Measurements from ENCODE around the gene ACOXL.

Gene ACOXL

GRCh38 chr2:111139637-111140317 lies 407.4 kb downstream of the ACOXL start:
- no peak for DNase-seq (ENCODE audit: low read depth)

GRCh38 chr2:111140815-111141214 lies 408.4 kb downstream of the ACOXL start:
- DNase-seq (ENCODE audit: low read depth) = no peak

GRCh38 chr2:111142101-111142500 lies 409.7 kb downstream of the ACOXL start:
- DNase-seq (ENCODE audit: low read depth) = no peak

- no peak for DNase-seq (ENCODE audit: low read depth)
Observed at GRCh38 chr2:111143107-111143842, 410.9 kb downstream of the ACOXL start.

GRCh38 chr2:111143843-111144198 lies 411.4 kb downstream of the ACOXL start:
- DNase-seq (ENCODE audit: low read depth) = no peak

- no peak for DNase-seq (ENCODE audit: low read depth)
Observed at GRCh38 chr2:111145103-111145760, 412.9 kb downstream of the ACOXL start.

- no peak for DNase-seq (ENCODE audit: low read depth)
Observed at GRCh38 chr2:111145951-111146350, 413.6 kb downstream of the ACOXL start.

- DNase-seq (ENCODE audit: low read depth) = no peak
Observed at GRCh38 chr2:111148225-111148873, 416.0 kb downstream of the ACOXL start.

- no peak for DNase-seq (ENCODE audit: low read depth)
Observed at GRCh38 chr2:111148925-111149324, 416.6 kb downstream of the ACOXL start.

- DNase-seq (ENCODE audit: low read depth) = no peak
Observed at GRCh38 chr2:111149882-111150455, 417.6 kb downstream of the ACOXL start.

GRCh38 chr2:111154758-111155157 lies 422.4 kb downstream of the ACOXL start:
- DNase-seq (ENCODE audit: low read depth) = no peak

GRCh38 chr2:111155610-111156009 lies 423.2 kb downstream of the ACOXL start:
- DNase-seq (ENCODE audit: low read depth) = no peak

- DNase-seq (ENCODE audit: low read depth) = no peak
Observed at GRCh38 chr2:111156529-111156928, 424.2 kb downstream of the ACOXL start.

- no peak for DNase-seq (ENCODE audit: low read depth)
Observed at GRCh38 chr2:111157071-111157661, 424.8 kb downstream of the ACOXL start.

GRCh38 chr2:111157798-111158197 lies 425.4 kb downstream of the ACOXL start:
- no peak for DNase-seq (ENCODE audit: low read depth)

GRCh38 chr2:111159641-111160040 lies 427.3 kb downstream of the ACOXL start:
- DNase-seq (ENCODE audit: low read depth) = no peak

- DNase-seq (ENCODE audit: low read depth) = peak; percentile 34
Observed at GRCh38 chr2:111160758-111161157, 428.4 kb downstream of the ACOXL start.

- DNase-seq (ENCODE audit: low read depth) = no peak
Observed at GRCh38 chr2:111161971-111162370, 429.6 kb downstream of the ACOXL start.

GRCh38 chr2:111162718-111163331 lies 430.5 kb downstream of the ACOXL start:
- no peak for DNase-seq (ENCODE audit: low read depth)

GRCh38 chr2:111164078-111164477 lies 431.7 kb downstream of the ACOXL start:
- DNase-seq (ENCODE audit: low read depth) = no peak

- DNase-seq (ENCODE audit: low read depth) = no peak
Observed at GRCh38 chr2:111165084-111165483, 432.7 kb downstream of the ACOXL start.

GRCh38 chr2:111166115-111166514 lies 433.7 kb downstream of the ACOXL start:
- no peak for DNase-seq (ENCODE audit: low read depth)

Data from fibroblast of the conjunctiva (primary cell).